Germinal center (tissue), 1 donor: ENCODE data around the gene PTPN7.

Source experiments
- DNase-seq: peaks from one replicate; pipeline ENCODE4 v3.0.0; 2012; ENCODE audit warnings: mixed read lengths, low spot score

The PTPN7 gene

GRCh38 chr1:202106340-202107254 lies 53.8 kb downstream of the PTPN7 start:
- DNase-seq = no peak

DNA sequence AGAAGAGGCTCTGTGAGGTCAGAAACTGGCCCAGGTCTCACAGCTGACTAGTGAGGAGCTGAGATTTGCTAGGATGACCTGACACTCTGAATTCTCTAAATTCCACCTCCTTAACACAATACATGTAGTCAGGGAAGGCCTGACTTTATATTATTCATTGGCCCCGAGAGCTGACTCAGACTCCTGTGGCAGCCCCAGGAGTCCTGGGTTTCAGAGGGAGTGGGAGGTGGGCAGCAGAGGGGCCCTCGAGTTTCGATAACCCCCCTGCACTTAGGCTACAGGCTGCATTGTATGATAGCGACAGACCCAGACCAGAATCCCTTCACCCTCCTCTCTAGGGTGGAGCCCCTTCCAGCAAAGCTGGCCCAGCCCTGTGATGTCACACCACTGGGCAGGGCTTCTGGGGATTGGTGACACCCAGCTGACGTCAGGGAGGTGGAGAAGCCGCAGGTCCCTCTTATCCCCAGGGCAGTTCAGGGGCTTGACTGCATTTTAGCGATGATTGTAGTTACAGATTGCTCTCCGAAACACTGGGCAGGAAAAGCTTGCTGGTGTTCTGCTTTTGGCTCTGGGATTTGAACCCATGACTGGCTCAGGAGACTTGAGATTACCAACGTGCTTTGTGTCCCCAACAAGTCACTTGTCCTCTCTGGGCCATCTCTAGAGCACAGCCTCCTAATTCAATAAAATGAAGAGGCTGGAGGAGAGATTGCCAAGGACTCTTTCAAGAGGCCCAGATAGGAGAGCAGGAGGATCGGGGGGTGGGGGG lies 54.6 kb downstream of the PTPN7 start:
- no peak for DNase-seq

- DNase-seq = no peak
Observed at GRCh38 chr1:202104073-202104472, 56.3 kb downstream of the PTPN7 start.

DNA sequence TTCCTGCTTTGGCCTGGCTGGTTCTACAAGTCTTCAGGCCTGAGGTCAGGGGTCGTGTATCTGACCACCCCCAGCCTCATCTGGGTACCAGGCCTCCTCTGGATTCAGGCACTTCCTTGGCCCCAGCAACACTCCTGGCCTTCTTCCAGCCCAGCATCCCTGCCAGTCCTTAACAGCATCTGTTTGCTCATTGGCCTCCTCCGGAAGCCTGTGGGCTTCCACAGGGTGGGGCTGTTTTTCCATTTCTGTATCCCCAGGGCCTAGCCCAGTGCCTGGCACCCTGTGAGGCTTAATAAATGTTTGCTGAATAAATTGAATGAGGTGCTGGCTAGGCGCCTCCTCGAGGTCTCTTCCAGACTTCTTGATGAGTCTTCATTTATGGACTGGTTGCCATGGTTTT lies 59.2 kb downstream of the PTPN7 start:
- DNase-seq = no peak
